Raji (cell line): ENCODE results near the gene KCNK15.

Experiments
- POLR2A ChIP-seq: IDR thresholded peaks from 2 replicates; pipeline ENCODE4 v1.6.1; 2011; ENCODE audit warnings: low read depth, low read length, control low read depth; ENCODE audit not compliant: insufficient read depth

KCNK15 gene

GRCh38 chr20:44743080-44743701, 2.5 kb upstream of the KCNK15 start:
- no peak for TF ChIP-seq POLR2A

GRCh38 chr20:44743916-44744655, 1.6 kb upstream of the KCNK15 start:
- no peak for TF ChIP-seq POLR2A

GRCh38 chr20:44745122-44745597, 505 bp upstream of the KCNK15 start:
- no peak for TF ChIP-seq POLR2A

- TF ChIP-seq POLR2A: no peak
Observed at GRCh38 chr20:44746367-44747165, 901 bp downstream of the KCNK15 start.

- no peak for TF ChIP-seq POLR2A
Observed at GRCh38 chr20:44747166-44748004, 1.7 kb downstream of the KCNK15 start.

- no peak for TF ChIP-seq POLR2A
Observed at GRCh38 chr20:44748005-44748370, 2.3 kb downstream of the KCNK15 start.

- TF ChIP-seq POLR2A: no peak
Observed at GRCh38 chr20:44750081-44750805, 4.6 kb downstream of the KCNK15 start.

GRCh38 chr20:44752099-44752931, 6.7 kb downstream of the KCNK15 start:
- no peak for TF ChIP-seq POLR2A

- no peak for TF ChIP-seq POLR2A
Observed at GRCh38 chr20:44754554-44754953, 8.9 kb downstream of the KCNK15 start.

GRCh38 chr20:44756011-44756688, 10.5 kb downstream of the KCNK15 start:
- TF ChIP-seq POLR2A: no peak

- no peak for TF ChIP-seq POLR2A
Observed at GRCh38 chr20:44756956-44757355, 11.3 kb downstream of the KCNK15 start.

GRCh38 chr20:44758247-44759101, 12.8 kb downstream of the KCNK15 start:
- TF ChIP-seq POLR2A: no peak
